GM18861 (cell line): ENCODE measurements around the gene ZCCHC3.
"Not testable (repeated sequence)": the region's sequence is repeated elsewhere in the genome, so short reads cannot be mapped to it uniquely, and the experiment has no call there.

Experiments used
- ATAC-seq: cut with Tn5 transposase; IDR thresholded peaks from one replicate; pipeline ENCODE4 v1.9.1; 2021; ENCODE audit not compliant: unreplicated experiment

ZCCHC3 gene

DNA sequence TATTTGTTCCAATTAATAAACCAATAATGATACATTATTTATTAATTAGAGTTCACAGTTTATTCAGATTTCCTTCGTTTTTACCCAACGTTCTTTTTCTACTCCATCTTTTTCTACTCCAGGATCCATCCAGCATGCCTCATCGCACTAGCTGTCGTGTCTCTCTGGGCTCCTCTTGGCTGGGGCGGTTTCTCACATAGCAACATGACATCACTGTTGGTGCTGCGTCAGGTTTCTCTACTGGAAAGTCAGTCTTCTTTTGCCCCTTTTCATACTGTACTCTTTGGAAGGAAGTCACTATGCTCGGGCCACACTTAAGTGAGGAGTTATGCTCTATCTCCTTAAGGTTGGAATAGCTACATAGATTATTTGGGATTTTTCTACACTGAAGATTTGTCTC, 14.2 kb downstream of the ZCCHC3 start:
- no peak for ATAC-seq

- ATAC-seq = no peak
These were observed 14.7 kb downstream of the ZCCHC3 start for GRCh38 chr20:312067-312466.

DNA sequence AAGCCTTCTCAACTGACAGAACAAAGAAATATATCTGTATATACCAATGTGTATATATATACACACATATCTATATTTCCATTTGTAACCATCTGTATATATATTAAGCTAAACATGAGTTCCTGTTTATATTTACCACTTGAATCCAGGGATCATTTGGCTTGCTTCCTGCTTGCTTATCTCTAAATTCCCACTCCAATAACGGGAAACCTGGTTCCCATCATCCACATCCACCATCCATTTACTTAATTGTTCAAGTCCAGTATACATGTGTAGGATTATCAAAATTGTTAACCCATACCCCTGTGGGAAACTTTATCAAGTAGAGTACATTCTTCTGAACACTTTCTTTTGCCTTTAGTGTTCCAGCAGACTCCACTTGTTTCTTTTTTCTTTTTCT, 15.5 kb downstream of the ZCCHC3 start:
- ATAC-seq = no peak

DNA sequence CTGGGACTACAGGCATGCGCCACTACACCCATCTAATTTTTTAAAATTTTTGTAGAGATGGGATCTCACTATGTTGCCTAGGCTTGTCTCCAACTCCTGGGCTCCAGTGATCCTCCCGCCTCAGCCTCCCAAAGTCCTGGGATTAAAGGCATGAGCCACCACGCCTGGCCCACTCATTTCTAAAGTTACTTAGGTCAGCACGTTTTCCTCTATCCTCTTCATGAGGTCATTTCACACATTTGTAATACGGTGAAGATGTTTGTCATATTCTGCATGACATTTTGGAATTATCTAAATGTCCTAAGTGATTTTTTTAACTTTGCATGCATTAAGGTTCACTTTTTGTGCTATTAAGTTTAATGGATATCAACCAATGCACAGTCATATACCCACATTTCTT, 16.0 kb downstream of the ZCCHC3 start:
- no peak for ATAC-seq

DNA sequence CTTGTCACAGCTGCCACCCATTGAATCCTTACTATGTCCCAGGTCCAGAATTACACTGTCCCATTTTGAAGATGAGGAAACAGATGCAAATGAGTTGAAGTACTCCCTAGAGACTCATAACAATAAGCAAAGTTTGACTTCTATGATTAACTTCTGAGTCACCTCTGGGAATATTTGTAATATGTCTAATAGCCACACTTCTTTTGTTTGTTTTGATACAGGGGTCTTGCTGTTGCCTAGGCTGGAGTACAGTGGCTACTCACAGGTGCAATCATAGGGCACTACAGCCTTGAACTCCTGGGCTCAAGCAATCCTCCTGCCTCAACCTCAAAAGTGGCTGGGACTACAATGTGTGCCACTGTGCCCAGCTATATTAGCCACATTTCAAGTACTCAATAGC, 16.6 kb downstream of the ZCCHC3 start:
- no peak for ATAC-seq

GRCh38 chr20:316316-317068, 19.1 kb downstream of the ZCCHC3 start:
- ATAC-seq = no peak

GRCh38 chr20:324177-325044, 27.0 kb downstream of the ZCCHC3 start:
- peak; percentile 48 for ATAC-seq

GRCh38 chr20:325045-325888, 27.9 kb downstream of the ZCCHC3 start, which contains the start of gene SOX12:
Gene SOX12 (plus strand): TSS chr20:325552. CDS start chr20:325925, 373 bp downstream.
- ATAC-seq = peak; percentile 61

DNA sequence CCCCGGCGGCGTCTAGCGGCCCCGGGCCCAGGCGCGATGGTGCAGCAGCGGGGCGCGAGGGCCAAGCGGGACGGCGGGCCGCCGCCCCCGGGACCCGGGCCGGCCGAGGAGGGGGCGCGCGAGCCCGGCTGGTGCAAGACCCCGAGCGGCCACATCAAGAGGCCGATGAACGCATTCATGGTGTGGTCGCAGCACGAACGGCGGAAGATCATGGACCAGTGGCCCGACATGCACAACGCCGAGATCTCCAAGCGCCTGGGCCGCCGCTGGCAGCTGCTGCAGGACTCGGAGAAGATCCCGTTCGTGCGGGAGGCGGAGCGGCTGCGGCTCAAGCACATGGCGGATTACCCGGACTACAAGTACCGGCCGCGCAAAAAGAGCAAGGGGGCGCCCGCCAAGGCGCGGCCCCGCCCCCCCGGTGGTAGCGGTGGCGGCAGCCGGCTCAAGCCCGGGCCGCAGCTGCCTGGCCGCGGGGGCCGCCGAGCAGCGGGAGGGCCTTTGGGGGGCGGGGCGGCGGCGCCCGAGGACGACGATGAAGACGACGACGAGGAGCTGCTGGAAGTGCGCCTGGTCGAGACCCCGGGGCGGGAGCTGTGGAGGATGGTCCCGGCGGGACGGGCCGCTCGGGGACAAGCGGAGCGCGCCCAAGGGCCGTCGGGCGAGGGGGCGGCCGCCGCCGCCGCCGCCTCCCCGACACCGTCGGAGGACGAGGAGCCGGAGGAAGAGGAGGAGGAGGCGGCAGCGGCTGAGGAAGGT, 28.7 kb downstream of the ZCCHC3 start:
- no peak for ATAC-seq

- no peak for ATAC-seq
These were observed 29.3 kb downstream of the ZCCHC3 start for GRCh38 chr20:326645-327185.

DNA sequence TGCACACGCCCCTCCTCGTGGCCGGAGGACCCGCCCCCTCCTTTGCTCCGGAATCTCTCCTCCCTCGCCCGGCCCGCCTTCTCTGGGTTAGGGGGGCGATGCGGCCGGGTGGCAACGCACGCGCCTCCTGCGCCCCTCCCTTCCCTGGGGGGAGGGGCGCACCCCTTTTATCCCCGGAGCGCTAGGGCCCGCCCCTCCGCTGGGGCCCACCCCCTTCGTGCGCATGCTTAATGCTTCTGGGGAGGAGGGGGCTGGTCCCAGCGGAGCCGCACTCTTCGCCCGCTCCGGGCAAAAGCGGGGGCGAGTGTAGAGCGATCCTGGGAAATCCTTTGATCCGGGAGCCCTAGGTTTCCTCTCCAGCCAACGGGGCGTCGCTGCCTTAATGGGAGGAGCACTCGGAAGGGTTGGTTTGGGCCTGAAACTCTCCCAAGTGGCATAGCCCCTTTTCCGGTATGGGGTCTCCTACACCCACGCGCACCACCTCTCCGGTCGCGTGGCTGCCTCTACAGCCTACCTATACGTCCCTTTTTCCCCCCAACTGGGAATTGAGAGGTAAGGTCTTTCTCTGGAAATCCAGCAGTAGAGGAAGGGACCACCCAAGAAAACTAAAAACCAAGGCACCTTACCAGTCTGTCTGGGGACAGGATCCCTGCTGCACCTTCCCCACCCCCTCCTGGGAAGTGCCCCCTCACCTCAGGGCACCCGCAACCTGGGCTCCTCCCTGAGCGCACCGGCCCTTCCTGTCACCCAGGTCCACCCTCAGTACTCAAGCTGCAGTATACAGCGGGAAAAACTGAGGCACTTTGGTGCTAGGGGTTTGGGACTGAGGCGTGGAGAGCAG, 30.0 kb downstream of the ZCCHC3 start:
- ATAC-seq = no peak

GRCh38 chr20:328027-328974, 30.9 kb downstream of the ZCCHC3 start:
- ATAC-seq = no peak

DNA sequence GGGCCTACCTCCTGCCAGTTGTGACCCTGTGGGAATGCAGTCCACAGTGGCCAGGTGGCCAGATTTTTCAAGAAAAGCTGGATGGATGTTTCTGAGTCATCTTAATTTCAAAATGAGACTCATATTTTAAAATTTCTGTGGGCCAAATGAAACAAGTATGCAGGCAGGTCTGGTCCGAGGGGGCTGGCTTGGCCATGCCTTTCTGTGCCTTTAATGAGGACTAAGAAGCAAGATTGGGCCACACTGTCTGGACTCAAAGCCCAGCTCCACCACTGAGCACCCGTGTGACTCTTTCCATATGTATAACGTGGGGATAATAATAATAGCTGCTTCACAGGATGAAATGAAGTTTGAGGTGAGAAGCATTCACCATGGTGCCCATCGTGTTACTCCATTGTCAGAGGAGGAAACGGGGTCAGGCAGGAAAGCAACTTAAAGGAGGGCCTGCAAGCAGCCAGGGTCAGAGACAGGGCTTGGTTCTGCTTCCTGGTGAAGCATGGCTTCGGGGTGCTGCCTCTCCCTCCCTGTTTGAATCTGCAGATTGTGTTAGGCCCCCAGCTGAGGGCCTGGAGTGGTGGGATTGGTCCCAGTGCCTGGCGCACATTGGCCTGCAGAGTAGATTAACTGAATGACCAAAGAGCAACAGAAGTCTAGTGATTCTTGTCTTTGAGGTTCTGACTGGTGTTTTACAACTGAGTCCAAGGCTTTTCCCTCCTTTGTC, 31.8 kb downstream of the ZCCHC3 start:
- no peak for ATAC-seq

DNA sequence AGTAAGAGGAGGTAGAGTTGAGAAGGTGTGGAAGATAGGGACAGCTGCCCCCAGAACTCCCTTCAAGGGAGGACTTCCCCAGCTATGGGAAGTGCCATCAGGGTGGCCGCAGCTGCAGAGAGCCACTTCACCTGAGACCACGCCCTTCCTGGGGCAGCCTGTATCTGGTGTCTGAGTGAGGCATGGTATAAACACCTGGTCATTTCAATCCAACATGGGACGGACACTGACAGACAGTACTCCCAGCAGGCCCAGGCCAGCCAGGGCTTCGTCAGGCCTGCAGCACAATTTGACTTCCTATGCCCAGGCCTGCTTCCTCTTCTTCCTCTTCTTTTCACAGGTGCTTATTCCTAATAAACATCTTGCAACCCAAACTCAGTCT, 32.5 kb downstream of the ZCCHC3 start:
- no peak for ATAC-seq

DNA sequence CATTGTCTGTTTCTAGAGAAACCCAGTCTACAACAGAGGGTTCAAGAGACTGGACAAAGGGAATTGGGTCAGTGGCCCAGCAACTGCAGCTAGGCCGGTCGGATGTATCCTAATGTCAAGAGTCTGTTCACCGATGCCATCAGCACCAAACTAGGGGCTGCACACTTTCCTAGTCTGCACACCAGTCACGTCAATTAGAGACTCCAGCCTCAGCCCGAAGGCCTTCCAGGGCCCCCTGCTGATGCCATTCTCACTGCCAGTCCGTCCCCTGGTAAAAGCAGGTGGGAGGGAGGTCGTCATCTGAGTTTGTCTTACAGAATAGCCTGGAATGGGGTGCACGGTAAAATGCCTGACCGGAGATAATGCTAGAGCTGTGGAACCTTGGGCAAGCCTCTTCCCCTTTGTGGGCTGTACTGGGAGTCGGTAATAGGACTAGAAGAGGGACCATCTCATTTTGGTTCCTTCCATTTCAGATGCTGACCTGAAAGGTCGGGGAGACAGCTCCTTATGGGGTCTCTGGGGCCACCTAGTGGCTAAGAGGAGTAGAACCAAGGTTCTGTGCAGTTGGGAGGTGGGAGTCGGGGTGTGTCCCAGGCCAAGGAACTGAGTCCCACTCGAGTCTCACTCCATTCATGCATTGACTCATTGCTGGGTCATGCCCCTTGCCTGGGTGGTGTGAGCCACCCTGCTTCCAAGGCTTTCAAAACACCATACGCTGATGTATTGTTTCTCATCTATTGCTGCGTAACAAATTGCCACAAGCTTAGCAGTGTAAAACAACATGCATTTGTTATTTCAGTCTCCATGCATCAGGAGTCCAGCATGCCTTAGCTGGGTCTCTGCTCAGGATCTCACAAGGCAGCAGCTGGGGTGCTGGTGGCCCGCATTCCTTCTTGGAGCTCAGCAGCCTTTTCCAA, 33.1 kb downstream of the ZCCHC3 start:
- no peak for ATAC-seq

DNA sequence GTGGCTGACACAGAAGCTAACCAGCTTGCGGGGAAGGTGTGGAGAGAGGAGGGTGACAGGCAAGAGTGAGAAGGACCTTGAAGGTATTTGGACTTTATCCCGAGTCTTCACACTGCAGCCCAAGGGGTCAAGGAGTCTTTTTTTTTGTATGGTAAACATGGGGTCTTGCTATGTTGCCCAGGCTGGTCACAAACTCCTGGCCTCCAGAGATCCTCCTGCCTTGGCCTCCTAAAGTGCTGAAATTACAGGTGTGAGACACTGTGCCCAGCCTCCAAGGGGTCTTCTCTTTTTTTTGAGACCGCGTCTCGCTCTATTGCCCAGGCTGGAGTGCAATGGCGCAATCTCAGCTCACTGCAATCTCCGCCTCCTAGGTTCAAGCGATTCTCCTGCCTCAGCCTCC, 37.2 kb downstream of the ZCCHC3 start:
- ATAC-seq = no peak

DNA sequence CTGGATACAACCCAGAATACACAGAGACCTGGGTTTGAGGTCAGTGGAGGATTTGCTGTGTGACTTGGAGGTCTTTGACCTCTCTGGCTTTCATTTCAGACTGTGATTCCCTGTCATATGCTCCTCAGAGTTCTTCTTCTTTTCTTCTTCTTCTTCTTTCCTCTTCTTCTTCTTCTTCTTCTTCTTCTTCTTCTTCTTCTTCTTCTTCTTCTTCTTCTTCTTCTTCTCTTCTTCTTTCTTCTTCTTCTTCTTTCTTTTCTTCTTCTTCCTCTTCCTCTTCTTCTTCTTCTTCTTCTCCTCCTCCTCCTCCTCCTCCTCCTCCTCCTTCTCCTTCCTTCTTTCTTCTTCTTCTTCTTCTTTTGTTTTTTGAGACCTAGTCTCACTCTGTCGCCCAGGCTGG, 38.7 kb downstream of the ZCCHC3 start:
- ATAC-seq = not testable (repeated sequence)
